Lower leg skin (tissue), 4 donors: ENCODE measurements around the gene GCKR. TPM values are rescaled to one million over a fixed set of nuclear protein-coding genes. Genes with fewer than 3 reads are reported as not detected.
"Not testable (repeated sequence)": the region's sequence is repeated elsewhere in the genome, so short reads cannot be mapped to it uniquely, and the experiment has no call there.

ENCODE experiments used
- DNase-seq, 2 donors: peaks; one replicate each; pipeline ENCODE4 v3.0.0-alpha.2; 2019; ENCODE audit warnings: low spot score in 2 of 2
- H3K4me3 ChIP-seq: fragments of 200-600 bp; sonication (generic); 2 replicates; pipeline ENCODE4 v1.5.1; 2017; ENCODE audit warnings: mild to moderate bottlenecking, low read depth; ENCODE audit not compliant: poor library complexity, severe bottlenecking
- CTCF ChIP-seq, 3 donors: fragments of 450-650 bp; IDR thresholded peaks; one replicate each; pipeline ENCODE4 v1.5.1; 2016; ENCODE audit warnings: antibody characterized with exemption in 3 of 3, mild to moderate bottlenecking in 3 of 3, moderate library complexity in 2 of 3
- POLR2A ChIP-seq, 2 donors: fragments of 450-650 bp; IDR thresholded peaks; one replicate each; pipeline ENCODE4 v1.6.1; 2016 to 2017; ENCODE audit warnings: antibody characterized with exemption in 2 of 2, mild to moderate bottlenecking in 1 of 2, moderate library complexity in 1 of 2
- WGBS, 2 donors: methylation state at CpG; one replicate each; pipeline ENCODE4 v1.1.5; 2018; 5-methylcytosine and 5-hydroxymethylcytosine counted together
- intact Hi-C: fragments of 100-400 bp; cut with DNase I; formaldehyde crosslinking; loops from one replicate; pipeline ENCODE4 v1.15.0; 2023; ENCODE audit warnings: low total_unique reads
- total RNA-seq, 4 donors: library from RNA; depleted of rRNA; stranded (reverse); fragments of >200 nt; gene quantifications; one replicate each; pipeline ENCODE4 v1.1.0, GENCODE V29; 2016

The GCKR gene
- total RNA-seq, 4 donors from 2014 or later: not detected

- TF ChIP-seq POLR2A (IDR thresholded peaks at IDR 0.05): no peak
- TF ChIP-seq CTCF (IDR thresholded peaks at IDR 0.05): no peak
- intact Hi-C loops: no loop called here
- WGBS, 2 donors: 79 to 88% methylated on average over 1 of the region's 1 CpG
- no peak for DNase-seq
- H3K4me3 ChIP-seq: no peak overlapping the region
Measured at GRCh38 chr2:27549303-27549702, 52.7 kb downstream of the GCKR start.

GRCh38 chr2:27551514-27551913 is 54.9 kb downstream of the GCKR start:
- H3K4me3 ChIP-seq: no peak overlapping the region
- 96 to 100% methylated on average over 1 of the region's 1 CpG for WGBS, 2 donors
- intact Hi-C loops: no loop called here
- no peak for TF ChIP-seq POLR2A (IDR thresholded peaks at IDR 0.05)
- TF ChIP-seq CTCF (IDR thresholded peaks at IDR 0.05): no peak
- no peak for DNase-seq

- no peak for DNase-seq
- TF ChIP-seq CTCF (IDR thresholded peaks at IDR 0.05) (no peak), POLR2A (IDR thresholded peaks at IDR 0.05) (no peak)
- 73 to 75% methylated on average over 2 of the region's 2 CpGs for WGBS, 2 donors
- H3K4me3 ChIP-seq: no peak overlapping the region
- intact Hi-C loops: no loop called here
Measured at GRCh38 chr2:27552941-27553340, 56.3 kb downstream of the GCKR start.

GRCh38 chr2:27554451-27554850 is 57.8 kb downstream of the GCKR start:
- intact Hi-C loops, DNase-seq, H3K4me3 ChIP-seq: not testable (repeated sequence)
- 71 to 80% methylated on average over 3 of the region's 3 CpGs for WGBS, 2 donors

- no peak overlapping the region for H3K4me3 ChIP-seq
- 82 to 92% methylated on average over 2 of the region's 2 CpGs for WGBS, 2 donors
- intact Hi-C loops: no loop called here
- DNase-seq: no peak
- no peak for TF ChIP-seq CTCF (IDR thresholded peaks at IDR 0.05)
- no peak for TF ChIP-seq POLR2A (IDR thresholded peaks at IDR 0.05)
Measured at GRCh38 chr2:27559228-27559627, 62.6 kb downstream of the GCKR start.

- 56 to 90% methylated on average over 2 of the region's 2 CpGs for WGBS, 2 donors
- no peak for DNase-seq
- TF ChIP-seq CTCF (IDR thresholded peaks at IDR 0.05): no peak
- no peak for TF ChIP-seq POLR2A (IDR thresholded peaks at IDR 0.05)
- intact Hi-C loops: no loop called here
- H3K4me3 ChIP-seq: no peak overlapping the region
Measured at GRCh38 chr2:27561060-27561459, 64.4 kb downstream of the GCKR start.
